Kidney (tissue), 14 donors: Measurements from ENCODE around the gene FASLG. TPM values are rescaled to one million over a fixed set of nuclear protein-coding genes. Genes with fewer than 3 reads are reported as not detected.

Source experiments
- DNase-seq, 5 donors: peaks; one replicate each; pipeline ENCODE4 v3.0.0-alpha.2; 2013 to 2020
- FAIRE-seq: peaks from 2 replicates; lab custom pipeline; 2012; peaks lifted over from hg19 to GRCh38; lab: Jason Lieb, UNC
- H3K27ac ChIP-seq, 2 donors: one replicate each; pipeline ENCODE4 v1.7.0; 2013; ENCODE audit warnings: low read depth in 2 of 2, low read length in 2 of 2, inconsistent platforms in 1 of 2
- H3K27me3 ChIP-seq: one replicate; pipeline ENCODE4 v1.7.1; 2013; ENCODE audit warnings: low read length, inconsistent platforms; ENCODE audit not compliant: control insufficient read depth, insufficient read depth
- H3K36me3 ChIP-seq, 3 donors: one replicate each; pipeline versions ENCODE4 v1.7.0 to v1.7.1; 2013; ENCODE audit warnings: low read length in 3 of 3, control low read depth in 1 of 3, inconsistent platforms in 1 of 3; ENCODE audit not compliant: insufficient read depth in 3 of 3, control insufficient read depth in 2 of 3
- H3K4me1 ChIP-seq, 3 donors: one replicate each; pipeline versions ENCODE4 v1.7.0 to v1.7.1; 2013; ENCODE audit warnings: low read length in 3 of 3, inconsistent platforms in 1 of 3, low read depth in 1 of 3; ENCODE audit not compliant: control insufficient read depth in 2 of 3, insufficient read depth in 2 of 3
- H3K4me3 ChIP-seq, 3 donors: one replicate each; pipeline versions ENCODE4 v1.7.0 to v1.8.1; 2013; ENCODE audit warnings: low read length in 3 of 3, control low read depth in 1 of 3, inconsistent platforms in 1 of 3
- H3K9ac ChIP-seq, 3 donors: one replicate each; pipeline versions ENCODE4 v1.7.0 to v1.7.1; 2013; ENCODE audit warnings: low read length in 3 of 3, control low read depth in 1 of 3, inconsistent platforms in 1 of 3
- H3K9me3 ChIP-seq, 3 donors: one replicate each; pipeline versions ENCODE4 v1.7.0 to v1.7.1; 2013; ENCODE audit warnings: low read length in 3 of 3, control low read depth in 1 of 3, inconsistent platforms in 1 of 3; ENCODE audit not compliant: control insufficient read depth in 2 of 3, insufficient read depth in 1 of 3
- CTCF ChIP-seq: IDR thresholded peaks from 3 replicates; pipeline ENCODE4 v1.5.1; 2012; ENCODE audit warnings: mild to moderate bottlenecking, moderate library complexity, borderline replicate concordance; ENCODE audit not compliant: insufficient read depth; ENCODE audit errors: extremely low read depth
- intact Hi-C: fragments of 100-400 bp; cut with DNase I; formaldehyde crosslinking; loops from one replicate; pipeline ENCODE4 v1.11.1; 2022
- polyA plus RNA-seq: library from polyadenylated mRNA; stranded (reverse); fragments of 350-450 nt; fragmentation: Illumina TruSeq; extraction: RNeasy Lipid Tissue Mini Kit (QIAGEN cat#74804); gene quantifications from one replicate; pipeline ENCODE4 v1.2.3, GENCODE V29; 2014; ENCODE audit warnings: low read depth, low replicate concordance; ENCODE audit not compliant: insufficient read depth
- total RNA-seq: library from RNA; stranded (reverse); fragmentation: NEBNext Ultra II Directional; extraction: Animal tissue kit (Norgen Biotek cat#: 25700); gene quantifications from one replicate; pipeline ENCODE4 v1.2.1, GENCODE V29; 2021
- donor health status: control.
- donor health status: control.
- donor health status: control.
- donor health status: control.
- donor health status: control.
- donor health status: DM: yes; HTN: yes; CAD: no.
- donor health status: Normal renal cell carcinoma (clear cell type).

Gene FASLG
- total and polyA plus RNA-seq, 2 donors from 2014 or later = 0.50 TPM; not detected in 1

DNA sequence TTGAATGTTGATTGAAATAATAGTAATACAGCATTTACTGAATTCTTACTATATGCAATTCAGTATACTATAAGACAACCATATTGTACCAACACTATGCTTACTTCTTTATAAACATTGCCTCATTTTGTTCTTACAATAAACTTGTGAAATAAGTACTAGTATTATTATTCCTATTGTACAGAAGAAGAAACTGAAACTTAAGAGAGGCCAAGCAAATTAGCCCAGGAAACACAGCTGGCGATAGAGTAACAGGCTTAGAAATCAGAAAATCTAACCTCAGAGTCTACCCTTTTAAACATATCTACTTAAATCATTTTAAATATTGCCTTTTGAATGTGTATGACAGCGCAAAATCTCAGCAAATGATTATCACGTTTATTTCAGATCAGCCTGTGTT lies 41.7 kb downstream of the FASLG start:
- intact Hi-C loops = no loop called here
- H3K27ac ChIP-seq = no peak overlapping the region
- no peak for TF ChIP-seq CTCF
- no peaks in the 10 kb centered on the region for H3K9me3 ChIP-seq
- no peaks in the 10 kb centered on the region for H3K36me3 ChIP-seq
- no peak overlapping the region for H3K9ac ChIP-seq
- no peaks in the 10 kb centered on the region for H3K4me1 ChIP-seq
- no peak overlapping the region for H3K4me3 ChIP-seq
- DNase-seq (no peak), FAIRE-seq (no peak)
- H3K27me3 ChIP-seq = no peaks in the 10 kb centered on the region

DNA sequence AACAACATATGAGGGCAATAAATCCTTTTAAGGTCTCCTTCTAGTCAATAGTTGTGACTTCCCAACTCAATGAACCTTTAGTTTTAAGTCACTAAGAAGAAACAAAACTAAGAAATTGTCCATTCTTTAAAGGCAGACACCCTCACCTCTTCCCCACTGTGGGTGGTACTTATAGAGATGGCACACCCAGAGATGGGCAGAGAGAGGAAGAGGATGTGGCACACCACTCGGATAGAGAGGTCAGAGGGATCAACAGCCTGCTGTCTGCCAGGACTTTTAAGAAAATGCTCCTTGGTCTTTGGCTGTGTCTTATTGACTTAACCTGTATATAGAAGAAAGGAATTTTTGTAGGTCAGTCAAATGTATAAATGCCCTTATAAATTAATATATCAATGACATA lies 45.1 kb downstream of the FASLG start:
- no peaks in the 10 kb centered on the region for H3K9me3 ChIP-seq
- H3K4me3 ChIP-seq = no peak overlapping the region
- intact Hi-C loops = no loop called here
- no peaks in the 10 kb centered on the region for H3K27me3 ChIP-seq
- no peak for FAIRE-seq
- no peak for TF ChIP-seq CTCF
- DNase-seq = no peak
- no peaks in the 10 kb centered on the region for H3K4me1 ChIP-seq
- no peak overlapping the region for H3K27ac ChIP-seq
- no peak overlapping the region for H3K9ac ChIP-seq
- no peaks in the 10 kb centered on the region for H3K36me3 ChIP-seq

- no peak overlapping the region for H3K9ac ChIP-seq
- H3K4me3 ChIP-seq = no peak overlapping the region
- no peak for TF ChIP-seq CTCF
- H3K27me3 ChIP-seq = no peaks in the 10 kb centered on the region
- DNase-seq = no peak
- H3K9me3 ChIP-seq = no peaks in the 10 kb centered on the region
- H3K27ac ChIP-seq = no peak overlapping the region
- intact Hi-C loops = no loop called here
- no peak for FAIRE-seq
- no peaks in the 10 kb centered on the region for H3K36me3 ChIP-seq
- no peaks in the 10 kb centered on the region for H3K4me1 ChIP-seq
These were observed 45.7 kb downstream of the FASLG start for GRCh38 chr1:172704420-172705210.
